Right atrium auricular region (tissue), 2 donors: ENCODE measurements around the gene ATXN1L. TPM values are rescaled to one million over a fixed set of nuclear protein-coding genes. Genes with fewer than 3 reads are reported as not detected.

ENCODE experiments used
- DNase-seq: peaks from one replicate; pipeline ENCODE4 v3.0.0-alpha.2; 2019; ENCODE audit warnings: low spot score
- H3K27ac ChIP-seq, 2 donors: fragments of 200-600 bp; sonication (generic); 1 replicate in 1 of 2; 2 replicates in 1 of 2; pipeline ENCODE4 v1.5.1; 2016 to 2019
- H3K27me3 ChIP-seq, 2 donors: fragments of 200-600 bp; sonication (generic); one replicate each; pipeline versions ENCODE4 v1.5.1 to v1.6.0; 2017 to 2019
- H3K36me3 ChIP-seq: fragments of 200-600 bp; sonication (generic); one replicate; pipeline ENCODE4 v1.5.1; 2016
- H3K4me1 ChIP-seq, 2 donors: fragments of 200-600 bp; sonication (generic); one replicate each; pipeline versions ENCODE4 v1.5.1 to v1.6.0; 2017 to 2019
- H3K4me3 ChIP-seq, 2 donors: fragments of 200-600 bp; sonication (generic); 1 replicate in 1 of 2; 2 replicates in 1 of 2; pipeline ENCODE4 v1.5.1; 2017 to 2019; ENCODE audit warnings: mild to moderate bottlenecking in 1 of 2, moderate library complexity in 1 of 2
- H3K9me3 ChIP-seq, 2 donors: fragments of 200-600 bp; sonication (generic); one replicate each; pipeline ENCODE4 v1.5.1; 2019
- total RNA-seq, 2 donors: library from RNA; depleted of rRNA; stranded (reverse); fragments of >200 nt; gene quantifications; one replicate each; pipeline ENCODE4 v1.1.0, GENCODE V29; 2016
- TF ChIP-seq, protein P1 (sequence below), 2 donors: fragments of 200-600 bp; sonication (generic); IDR thresholded peaks; one replicate each; pipeline ENCODE4 v1.5.1; 2019; ENCODE audit warnings: antibody characterized with exemption in 2 of 2

ATXN1L gene
- total RNA-seq, 2 donors from 2014 or later = 13.6 to 23.7 TPM

DNA sequence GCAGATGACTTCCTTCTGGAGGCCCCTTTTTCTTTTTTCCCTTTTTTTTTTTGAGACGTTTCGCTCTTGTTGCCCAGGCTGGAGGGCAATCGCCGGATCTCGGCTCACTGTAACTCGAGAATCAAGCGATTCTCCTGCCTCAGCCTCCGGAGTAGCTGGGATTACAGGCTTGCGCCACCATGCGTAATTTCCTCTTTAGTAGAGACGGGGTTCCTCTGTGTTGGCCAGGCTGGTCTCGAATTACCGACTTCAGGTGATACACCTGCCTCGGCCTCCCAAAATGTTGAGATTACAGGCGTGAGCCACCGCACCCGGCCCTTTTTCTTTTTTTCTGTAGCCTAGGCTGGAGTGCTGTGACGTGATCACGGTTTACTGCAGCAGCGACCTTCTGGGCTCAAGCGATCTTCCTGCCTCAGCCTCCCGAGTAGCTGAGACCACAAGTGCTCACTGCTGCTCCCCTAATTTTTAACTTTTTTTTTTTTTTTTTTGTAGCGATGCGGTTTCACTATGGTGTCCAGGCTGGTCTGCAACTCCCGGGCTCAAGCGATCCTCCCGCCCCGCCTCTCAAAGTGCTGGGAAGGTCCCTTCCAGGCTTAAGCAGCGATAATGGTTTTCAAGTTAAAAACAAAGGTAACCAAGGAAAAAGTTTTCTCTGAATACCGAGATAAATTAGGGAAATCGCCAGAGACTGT lies 48.6 kb downstream of the ATXN1L start:
- no peaks in the 10 kb centered on the region for H3K27me3 ChIP-seq
- TF ChIP-seq, protein P1, sequence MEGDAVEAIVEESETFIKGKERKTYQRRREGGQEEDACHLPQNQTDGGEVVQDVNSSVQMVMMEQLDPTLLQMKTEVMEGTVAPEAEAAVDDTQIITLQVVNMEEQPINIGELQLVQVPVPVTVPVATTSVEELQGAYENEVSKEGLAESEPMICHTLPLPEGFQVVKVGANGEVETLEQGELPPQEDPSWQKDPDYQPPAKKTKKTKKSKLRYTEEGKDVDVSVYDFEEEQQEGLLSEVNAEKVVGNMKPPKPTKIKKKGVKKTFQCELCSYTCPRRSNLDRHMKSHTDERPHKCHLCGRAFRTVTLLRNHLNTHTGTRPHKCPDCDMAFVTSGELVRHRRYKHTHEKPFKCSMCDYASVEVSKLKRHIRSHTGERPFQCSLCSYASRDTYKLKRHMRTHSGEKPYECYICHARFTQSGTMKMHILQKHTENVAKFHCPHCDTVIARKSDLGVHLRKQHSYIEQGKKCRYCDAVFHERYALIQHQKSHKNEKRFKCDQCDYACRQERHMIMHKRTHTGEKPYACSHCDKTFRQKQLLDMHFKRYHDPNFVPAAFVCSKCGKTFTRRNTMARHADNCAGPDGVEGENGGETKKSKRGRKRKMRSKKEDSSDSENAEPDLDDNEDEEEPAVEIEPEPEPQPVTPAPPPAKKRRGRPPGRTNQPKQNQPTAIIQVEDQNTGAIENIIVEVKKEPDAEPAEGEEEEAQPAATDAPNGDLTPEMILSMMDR (IDR thresholded peaks at IDR 0.05) = peak in 1 of 2 donors; percentile 38
- peaks cover 0 to 32% of the 10 kb centered on the region in 2 donors for H3K4me1 ChIP-seq

DNA sequence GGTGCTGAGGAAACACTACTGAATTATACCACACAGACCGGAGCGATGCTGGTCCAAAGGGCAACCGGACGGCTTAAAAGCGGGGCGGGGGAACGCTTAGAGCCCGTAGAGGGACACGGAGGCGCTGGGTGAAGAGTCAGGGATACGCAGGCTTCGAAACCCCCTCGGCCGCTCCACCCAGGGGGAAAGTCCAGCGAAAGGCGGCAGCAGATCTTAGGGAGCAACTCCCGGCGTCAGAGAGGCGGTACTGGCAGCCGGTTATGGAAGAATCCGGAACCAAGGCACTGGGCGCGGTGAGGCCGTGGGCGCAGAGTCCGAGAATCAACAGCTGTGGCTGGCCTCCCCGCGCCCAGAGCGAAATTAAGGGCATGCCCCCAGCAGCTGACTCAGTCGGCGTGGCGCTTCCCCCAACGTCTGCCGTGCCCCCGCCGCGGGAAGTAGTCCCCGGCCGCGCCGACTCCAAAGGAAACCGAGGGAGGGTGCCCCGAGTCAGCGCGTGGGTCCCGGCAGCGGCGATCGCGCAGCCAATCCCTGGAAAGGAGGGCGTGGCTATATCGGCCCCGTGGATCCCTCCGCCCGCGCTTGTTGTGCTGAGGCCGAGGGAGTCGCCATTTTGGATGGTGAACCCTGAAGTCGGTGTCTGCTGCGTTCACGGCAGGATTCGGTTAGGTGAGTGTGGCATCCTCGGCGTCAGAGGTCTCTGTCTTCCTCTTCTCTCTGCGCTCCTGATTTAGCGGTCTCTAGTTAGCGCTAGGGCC lies 49.3 kb downstream of the ATXN1L start, which contains the start of gene IST1:
TSS of gene IST1 (plus strand) at position 611 of the 758 bp plus-strand sequence. CDS start 20,110 bp downstream, outside the sequence.
- peak within 1 kb of the TSS; percentile 81 to 94 for H3K4me3 ChIP-seq
- no peaks in the 10 kb centered on the region for H3K36me3 ChIP-seq
- no peaks in the 10 kb centered on the region for H3K9me3 ChIP-seq
- peaks cover 0 to 38% of the 10 kb centered on the region in 2 donors for H3K4me1 ChIP-seq
- no peaks in the 10 kb centered on the region for H3K27me3 ChIP-seq
- TF ChIP-seq, protein P1 (IDR thresholded peaks at IDR 0.05) = no peak
- DNase-seq = peak; percentile 98
- H3K27ac ChIP-seq = peak within 1 kb of the TSS; percentile 99

More for the DNA sequence above, 48.6 kb downstream of the ATXN1L start:
- no peaks in the 10 kb centered on the region for H3K9me3 ChIP-seq
- H3K36me3 ChIP-seq = no peaks in the 10 kb centered on the region
- H3K4me3 ChIP-seq = peak overlapping the region; percentile 81 to 94
- H3K27ac ChIP-seq = peak overlapping the region; percentile 99
- peak; percentile 76 for DNase-seq

DNA sequence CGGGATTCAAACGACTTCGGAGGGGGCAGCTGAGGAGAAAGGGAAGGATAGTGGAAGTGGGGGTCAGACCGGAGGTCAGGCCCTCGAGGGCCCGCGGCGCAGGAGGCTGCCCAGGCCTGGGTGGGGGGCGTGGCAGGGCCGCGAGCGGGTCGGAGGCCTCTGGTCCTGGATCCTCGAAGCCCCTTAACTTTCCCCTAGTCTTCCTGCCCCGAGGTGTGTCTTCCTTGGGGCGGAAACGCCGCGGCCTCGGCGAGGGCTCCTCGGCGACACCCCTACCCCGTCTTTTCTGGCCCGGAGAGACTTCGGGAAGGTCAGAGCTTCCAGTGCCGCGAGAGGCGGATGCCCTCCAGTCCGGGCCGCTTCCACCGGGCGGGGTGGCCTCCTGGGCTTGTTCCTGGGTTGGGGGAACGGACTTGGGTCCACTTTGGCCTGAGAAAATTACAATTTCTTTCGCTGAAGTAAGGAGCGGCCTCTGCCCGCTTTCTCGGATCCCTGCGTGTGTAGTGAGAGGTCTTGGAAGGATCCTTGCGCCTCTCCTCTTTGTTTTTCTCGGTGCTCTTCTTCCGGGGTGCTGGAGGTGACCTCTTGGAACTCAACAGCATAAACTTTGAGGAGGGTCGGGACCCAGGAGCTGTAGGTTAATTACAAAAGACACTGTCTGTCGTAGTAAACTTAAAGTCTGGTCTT lies 50.0 kb downstream of the ATXN1L start:
- Histone ChIP-seq H3K36me3 (no peaks in the 10 kb centered on the region), H3K4me3 (peak overlapping the region; percentile 81 to 94), H3K9me3 (no peaks in the 10 kb centered on the region), H3K4me1 (peaks cover 0 to 44% of the 10 kb centered on the region in 2 donors), H3K27me3 (no peaks in the 10 kb centered on the region), H3K27ac (peak overlapping the region; percentile 99)
- no peak for DNase-seq
- TF ChIP-seq, protein P1 (IDR thresholded peaks at IDR 0.05) = no peak

DNA sequence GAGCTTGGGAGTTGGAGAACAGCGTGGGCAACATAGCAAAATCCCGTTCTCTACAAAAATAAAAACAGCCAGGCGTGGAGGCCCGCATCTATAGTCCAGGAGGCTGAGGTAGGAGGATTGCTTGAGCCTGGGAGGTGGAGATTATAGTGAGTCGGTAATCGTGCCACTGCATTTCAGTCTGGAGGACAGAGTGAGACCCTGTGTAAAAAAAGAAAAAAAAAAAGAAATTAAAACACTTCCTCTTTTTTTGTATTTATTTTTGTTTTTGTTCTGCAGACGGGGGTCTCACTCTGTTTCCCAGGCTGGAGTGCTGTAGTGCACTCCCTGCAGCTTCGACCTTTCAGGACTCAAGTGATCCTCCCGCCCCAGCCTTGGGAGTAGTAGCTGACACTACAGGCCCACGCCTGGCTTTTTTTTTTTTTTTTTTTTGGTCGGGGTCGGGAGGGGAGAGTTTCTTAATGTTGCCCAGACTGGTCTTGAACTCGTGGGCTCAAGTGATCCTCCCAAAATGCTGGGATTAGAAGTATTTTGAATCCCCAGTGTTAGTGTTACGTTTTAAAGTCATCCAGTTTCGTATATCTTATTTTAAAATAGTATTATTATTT lies 51.1 kb downstream of the ATXN1L start:
- H3K9me3 ChIP-seq = no peaks in the 10 kb centered on the region
- H3K27ac ChIP-seq = peak overlapping the region; percentile 99
- TF ChIP-seq, protein P1 (IDR thresholded peaks at IDR 0.05) = no peak
- H3K27me3 ChIP-seq = no peaks in the 10 kb centered on the region
- H3K4me1 ChIP-seq = peaks cover 0 to 46% of the 10 kb centered on the region in 2 donors
- peak overlapping the region; percentile 81 to 94 for H3K4me3 ChIP-seq
- H3K36me3 ChIP-seq = no peaks in the 10 kb centered on the region
- DNase-seq = no peak

DNA sequence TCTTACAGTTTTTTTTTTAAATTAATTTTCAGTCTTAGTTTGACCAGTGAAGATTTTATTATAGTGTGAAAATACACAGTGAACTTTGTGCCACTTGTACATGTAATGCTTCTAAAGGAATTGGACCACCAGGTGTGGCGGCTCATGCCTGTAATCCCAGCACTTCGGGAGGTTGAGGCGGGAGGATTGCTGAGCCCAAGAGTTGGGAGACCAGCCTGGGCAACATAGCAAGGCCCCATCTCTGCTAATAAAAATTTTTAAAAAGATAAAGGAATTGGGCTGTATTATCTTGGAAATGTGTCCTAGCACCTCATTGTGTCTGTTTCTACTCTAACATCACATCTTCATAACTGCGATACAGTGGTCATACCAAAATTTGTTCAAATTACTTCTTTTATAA lies 53.4 kb downstream of the ATXN1L start:
- DNase-seq = no peak
- H3K27me3 ChIP-seq = no peaks in the 10 kb centered on the region
- peaks cover 0 to 65% of the 10 kb centered on the region in 2 donors for H3K4me1 ChIP-seq
- no peaks in the 10 kb centered on the region for H3K9me3 ChIP-seq
- no peaks in the 10 kb centered on the region for H3K36me3 ChIP-seq
- H3K4me3 ChIP-seq = no peak overlapping the region
- H3K27ac ChIP-seq = peak overlapping the region in 1 of 2 donors; percentile 55
- TF ChIP-seq, protein P1 (IDR thresholded peaks at IDR 0.05) = no peak
